Measurements from ENCODE around the gene CD63. TPM values are rescaled to one million over a fixed set of nuclear protein-coding genes. Genes with fewer than 3 reads are reported as not detected.

The CD63 gene
- 1,000 to 10,000 TPM in 3 of 4 donors, 100 to 1,000 TPM in 1; 683 to 1,145 (median 1,122) TPM for total RNA-seq

DNA sequence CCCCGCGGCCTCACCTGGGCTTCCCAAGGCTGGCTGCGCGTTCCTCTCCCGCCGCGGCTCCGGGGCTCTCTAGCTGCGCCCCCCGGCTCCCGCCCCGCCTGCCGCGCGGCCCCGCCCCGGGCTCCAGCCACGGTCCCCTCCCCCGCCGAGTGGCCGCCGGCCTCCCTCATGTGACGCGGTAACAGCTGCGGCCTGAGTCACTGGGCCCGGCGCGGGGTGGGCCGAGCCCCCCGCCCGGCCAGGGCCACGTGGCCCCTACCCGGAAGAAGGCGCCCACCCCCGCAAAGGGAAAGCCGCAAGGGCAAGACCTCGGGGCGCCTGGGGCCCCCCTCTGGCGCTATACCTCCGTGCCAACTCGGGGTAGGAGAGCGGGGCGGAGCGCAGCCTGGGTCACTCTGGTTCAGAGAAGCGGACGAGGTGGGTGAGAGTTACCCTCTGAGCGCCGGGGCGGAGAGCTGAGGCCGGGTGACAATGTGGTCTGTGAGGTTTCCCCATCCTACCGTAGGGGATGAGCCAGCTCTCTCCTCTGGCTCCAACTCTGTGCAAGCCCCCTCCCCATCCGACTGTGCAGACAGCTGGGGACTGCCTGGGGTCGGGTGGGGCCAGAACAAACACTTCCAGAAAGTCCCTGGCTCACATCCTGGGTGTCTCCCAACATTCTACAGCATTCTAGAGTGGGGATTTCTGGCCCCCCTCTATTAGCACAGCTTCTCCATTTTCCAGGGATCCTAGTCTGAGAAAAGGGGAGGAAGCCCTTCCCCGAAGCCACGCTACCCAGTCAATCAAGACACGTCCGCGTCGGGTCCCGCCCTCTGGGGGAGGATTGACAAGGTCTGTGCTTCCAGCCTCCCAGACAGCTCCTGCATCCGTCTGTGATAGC lies at the start of gene CD63:
CD63 (minus strand) TSS at position 71 of the 880 bp plus-strand sequence. CDS start 668 bp downstream, outside the sequence.
- Histone ChIP-seq H3K9me3 (no peaks in the 10 kb centered on the region), H3K27me3 (no peaks in the 10 kb centered on the region), H3K4me1 (peaks cover 31 to 46% of the 10 kb centered on the region in 2 donors), H3K36me3 (peaks cover 21 to 24% of the 10 kb centered on the region in 2 donors), H3K4me3 (replicated peaks in 1 of 3) (peak within 1 kb of the TSS; percentile 62 to 90 (median 85)), H3K27ac (peak within 1 kb of the TSS; percentile 89 to 98 (median 96))
- intact Hi-C loops (cut with DNase I) = no loop called here
- peak; percentile 94 for DNase-seq
- WGBS, 2 donors = 0 to 5% methylated on average over 4 to 11 of the region's 61 CpGs
- TF ChIP-seq POLR2A (IDR thresholded peaks at IDR 0.05) = peak; percentile 64 to 87
- TF ChIP-seq, protein P1, sequence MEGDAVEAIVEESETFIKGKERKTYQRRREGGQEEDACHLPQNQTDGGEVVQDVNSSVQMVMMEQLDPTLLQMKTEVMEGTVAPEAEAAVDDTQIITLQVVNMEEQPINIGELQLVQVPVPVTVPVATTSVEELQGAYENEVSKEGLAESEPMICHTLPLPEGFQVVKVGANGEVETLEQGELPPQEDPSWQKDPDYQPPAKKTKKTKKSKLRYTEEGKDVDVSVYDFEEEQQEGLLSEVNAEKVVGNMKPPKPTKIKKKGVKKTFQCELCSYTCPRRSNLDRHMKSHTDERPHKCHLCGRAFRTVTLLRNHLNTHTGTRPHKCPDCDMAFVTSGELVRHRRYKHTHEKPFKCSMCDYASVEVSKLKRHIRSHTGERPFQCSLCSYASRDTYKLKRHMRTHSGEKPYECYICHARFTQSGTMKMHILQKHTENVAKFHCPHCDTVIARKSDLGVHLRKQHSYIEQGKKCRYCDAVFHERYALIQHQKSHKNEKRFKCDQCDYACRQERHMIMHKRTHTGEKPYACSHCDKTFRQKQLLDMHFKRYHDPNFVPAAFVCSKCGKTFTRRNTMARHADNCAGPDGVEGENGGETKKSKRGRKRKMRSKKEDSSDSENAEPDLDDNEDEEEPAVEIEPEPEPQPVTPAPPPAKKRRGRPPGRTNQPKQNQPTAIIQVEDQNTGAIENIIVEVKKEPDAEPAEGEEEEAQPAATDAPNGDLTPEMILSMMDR (IDR thresholded peaks at IDR 0.05) = no peak

- intact Hi-C loops (cut with DNase I) = no loop called here
- peaks cover 8 to 16% of the 10 kb centered on the region in 2 donors for H3K36me3 ChIP-seq
- H3K27me3 ChIP-seq = no peaks in the 10 kb centered on the region
- H3K9me3 ChIP-seq = no peaks in the 10 kb centered on the region
- no peak for TF ChIP-seq POLR2A (IDR thresholded peaks at IDR 0.05)
- TF ChIP-seq, protein P1 (IDR thresholded peaks at IDR 0.05) = no peak
- WGBS, 2 donors = 95 to 96% methylated on average over 3 of the region's 3 CpGs
- H3K4me3 ChIP-seq (replicated peaks in 1 of 3) = no peak overlapping the region
- H3K27ac ChIP-seq = no peak overlapping the region
- H3K4me1 ChIP-seq = no peaks in the 10 kb centered on the region
- DNase-seq = no peak
These were observed 49.0 kb upstream of the CD63 start for GRCh38 chr12:55777856-55778255.

DNA sequence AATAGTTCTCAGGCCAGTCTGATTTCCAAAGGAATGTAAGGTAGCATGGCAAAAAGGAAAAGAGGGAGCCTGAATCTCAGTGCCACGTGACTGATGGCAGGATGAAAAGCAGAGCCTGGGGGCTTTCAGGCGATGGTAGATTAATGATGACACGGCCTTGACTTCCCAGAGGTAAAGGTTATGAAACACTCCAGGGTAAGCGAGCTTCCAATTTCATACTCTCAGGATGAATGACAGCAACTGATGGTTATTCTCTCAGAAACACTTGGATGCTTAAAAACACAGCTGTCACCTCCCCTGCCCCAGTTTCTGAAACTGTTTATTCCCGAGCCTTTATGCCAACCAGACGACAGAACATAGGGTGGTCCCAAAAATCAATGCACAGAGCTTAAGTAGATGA lies 42.9 kb upstream of the CD63 start:
- Histone ChIP-seq H3K4me1 (peaks cover 0 to under 1% of the 10 kb centered on the region in 2 donors), H3K27ac (no peak overlapping the region), H3K9me3 (no peaks in the 10 kb centered on the region), H3K4me3 (replicated peaks in 1 of 3) (no peak overlapping the region), H3K36me3 (peaks cover 9 to 11% of the 10 kb centered on the region in 2 donors), H3K27me3 (no peaks in the 10 kb centered on the region)
- 83 to 88% methylated on average over 6 of the region's 6 CpGs for WGBS, 2 donors
- no peak for DNase-seq
- intact Hi-C loops (cut with DNase I) = no loop called here
- TF ChIP-seq, protein P1 (IDR thresholded peaks at IDR 0.05) = no peak
- TF ChIP-seq POLR2A (IDR thresholded peaks at IDR 0.05) = no peak

DNA sequence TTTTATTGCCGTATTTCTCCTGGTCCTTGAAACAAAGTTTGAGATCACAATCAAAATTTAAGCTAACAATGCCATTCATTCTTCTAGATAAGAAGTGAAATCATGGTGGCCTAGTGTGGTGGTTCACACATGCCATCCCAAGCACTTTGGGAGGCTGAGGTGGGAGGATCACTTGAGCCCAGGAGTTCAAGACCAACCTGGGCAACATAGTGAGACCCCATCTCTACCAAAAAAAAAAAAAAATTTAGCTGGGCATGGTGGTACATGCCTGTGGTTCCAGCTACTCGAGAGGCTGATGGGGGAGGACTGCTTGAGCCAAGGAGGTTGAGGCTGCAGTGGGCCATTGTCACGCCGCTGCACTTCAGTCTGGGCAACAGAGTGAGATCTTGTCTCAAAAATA lies 38.3 kb upstream of the CD63 start:
- no peak overlapping the region for H3K27ac ChIP-seq
- peaks cover 14 to 18% of the 10 kb centered on the region in 2 donors for H3K4me1 ChIP-seq
- H3K4me3 ChIP-seq (replicated peaks in 1 of 3) = no peak overlapping the region
- no peak for DNase-seq
- H3K9me3 ChIP-seq = no peaks in the 10 kb centered on the region
- intact Hi-C loops (cut with DNase I) = no loop called here
- 94 to 95% methylated on average over 4 of the region's 4 CpGs for WGBS, 2 donors
- TF ChIP-seq, protein P1 (IDR thresholded peaks at IDR 0.05) = no peak
- no peak for TF ChIP-seq POLR2A (IDR thresholded peaks at IDR 0.05)
- peaks cover 5 to 11% of the 10 kb centered on the region in 2 donors for H3K36me3 ChIP-seq
- no peaks in the 10 kb centered on the region for H3K27me3 ChIP-seq

GRCh38 chr12:55765736-55766290 lies 37.0 kb upstream of the CD63 start:
- Histone ChIP-seq H3K4me3 (replicated peaks in 1 of 3) (no peak overlapping the region), H3K9me3 (no peaks in the 10 kb centered on the region), H3K4me1 (peaks cover 14 to 21% of the 10 kb centered on the region in 2 donors), H3K27ac (peak overlapping the region in 2 of 3 donors; percentile 24 to 66), H3K27me3 (no peaks in the 10 kb centered on the region), H3K36me3 (peaks cover 1 to 3% of the 10 kb centered on the region in 2 donors)
- TF ChIP-seq, protein P1 (IDR thresholded peaks at IDR 0.05) = no peak
- no peak for TF ChIP-seq POLR2A (IDR thresholded peaks at IDR 0.05)
- peak; percentile 40 to 55 for DNase-seq
- 34 to 47% methylated on average over 5 of the region's 5 CpGs for WGBS, 2 donors
- intact Hi-C loops (cut with DNase I) = no loop called here

Measured in thyroid gland (tissue), 4 donors.